ENCODE measurements around the gene PARN. TPM values are rescaled to one million over a fixed set of nuclear protein-coding genes. Genes with fewer than 3 reads are reported as not detected.

The PARN gene
- total and polyA plus RNA-seq, 4 donors: 12.3 to 44.4 (median 25.2) TPM

DNA sequence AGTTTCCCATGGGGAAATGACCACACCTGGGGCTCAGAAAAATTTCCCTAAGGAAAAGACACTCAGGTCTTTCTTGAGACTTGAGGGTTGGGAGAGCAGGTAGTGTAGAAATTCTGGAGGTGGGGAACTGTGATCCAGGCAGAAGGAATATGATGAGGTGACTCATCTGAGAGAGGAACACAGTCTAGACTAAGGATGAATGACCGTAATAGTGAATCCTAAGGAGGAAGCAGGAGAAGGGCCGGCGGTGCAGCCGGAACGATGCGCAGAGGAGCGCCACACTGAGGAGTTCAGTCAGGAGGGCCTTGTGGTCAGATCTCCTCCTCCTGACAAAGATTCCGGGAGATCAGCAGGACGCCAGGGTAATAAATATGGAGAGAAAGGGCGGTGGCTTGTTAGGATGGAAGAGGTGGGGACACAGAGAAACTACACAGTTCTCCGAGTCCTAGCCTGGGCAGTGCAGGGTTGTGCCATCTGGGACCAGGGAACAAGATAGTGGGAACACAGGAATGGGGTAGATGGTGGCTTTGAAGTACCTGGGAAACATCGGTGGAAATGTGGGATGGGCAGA, 135.6 kb downstream of the PARN start:
- TF ChIP-seq, protein P1, sequence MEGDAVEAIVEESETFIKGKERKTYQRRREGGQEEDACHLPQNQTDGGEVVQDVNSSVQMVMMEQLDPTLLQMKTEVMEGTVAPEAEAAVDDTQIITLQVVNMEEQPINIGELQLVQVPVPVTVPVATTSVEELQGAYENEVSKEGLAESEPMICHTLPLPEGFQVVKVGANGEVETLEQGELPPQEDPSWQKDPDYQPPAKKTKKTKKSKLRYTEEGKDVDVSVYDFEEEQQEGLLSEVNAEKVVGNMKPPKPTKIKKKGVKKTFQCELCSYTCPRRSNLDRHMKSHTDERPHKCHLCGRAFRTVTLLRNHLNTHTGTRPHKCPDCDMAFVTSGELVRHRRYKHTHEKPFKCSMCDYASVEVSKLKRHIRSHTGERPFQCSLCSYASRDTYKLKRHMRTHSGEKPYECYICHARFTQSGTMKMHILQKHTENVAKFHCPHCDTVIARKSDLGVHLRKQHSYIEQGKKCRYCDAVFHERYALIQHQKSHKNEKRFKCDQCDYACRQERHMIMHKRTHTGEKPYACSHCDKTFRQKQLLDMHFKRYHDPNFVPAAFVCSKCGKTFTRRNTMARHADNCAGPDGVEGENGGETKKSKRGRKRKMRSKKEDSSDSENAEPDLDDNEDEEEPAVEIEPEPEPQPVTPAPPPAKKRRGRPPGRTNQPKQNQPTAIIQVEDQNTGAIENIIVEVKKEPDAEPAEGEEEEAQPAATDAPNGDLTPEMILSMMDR (IDR thresholded peaks at IDR 0.05; ENCODE audit: control extremely low read depth, extremely low read depth): no peak
- Histone ChIP-seq H3K36me3 (ENCODE audit: control insufficient read depth in 4 of 4, insufficient read depth in 4 of 4, low read length in 4 of 4) (no peaks in the 10 kb centered on the region), H3K4me3 (no peak overlapping the region), H3K4me1 (ENCODE audit: control insufficient read depth in 5 of 5, insufficient read depth in 5 of 5, low read length in 5 of 5) (peaks cover 0 to 14% (median 0%) of the 10 kb centered on the region in 5 donors), H3K27me3 (ENCODE audit: control insufficient read depth in 3 of 3, insufficient read depth in 3 of 3, low read length in 2 of 3) (no peaks in the 10 kb centered on the region), H3K9me3 (ENCODE audit: control insufficient read depth in 4 of 4, insufficient read depth in 3 of 4, low read length in 3 of 4) (no peaks in the 10 kb centered on the region), H3K27ac (ENCODE audit: low read depth in 1 of 2, low read length in 1 of 2) (no peak overlapping the region), H3K9ac (ENCODE audit: insufficient read depth in 1 of 2, low read length in 2 of 2) (no peak overlapping the region)
- WGBS, 2 donors: 98 to 99% methylated on average over 12 of the region's 12 CpGs
- DNase-seq: no peak
- ATAC-seq (ENCODE audit: insufficient read depth, low FRiP score): no peak

GRCh38 chr16:14493791-14494190, 136.3 kb downstream of the PARN start:
- no peaks in the 10 kb centered on the region for H3K36me3 ChIP-seq (ENCODE audit: control insufficient read depth in 4 of 4, insufficient read depth in 4 of 4, low read length in 4 of 4)
- TF ChIP-seq, protein P1 (IDR thresholded peaks at IDR 0.05; ENCODE audit: control extremely low read depth, extremely low read depth): no peak
- WGBS, 2 donors: 92 to 94% methylated on average over 5 of the region's 5 CpGs

GRCh38 chr16:14492614-14493013, 137.4 kb downstream of the PARN start:
- Histone ChIP-seq H3K4me1 (ENCODE audit: control insufficient read depth in 5 of 5, insufficient read depth in 5 of 5, low read length in 5 of 5) (peaks cover 0 to 8% (median 3%) of the 10 kb centered on the region in 5 donors), H3K36me3 (ENCODE audit: control insufficient read depth in 4 of 4, insufficient read depth in 4 of 4, low read length in 4 of 4) (no peaks in the 10 kb centered on the region), H3K9me3 (ENCODE audit: control insufficient read depth in 4 of 4, insufficient read depth in 3 of 4, low read length in 3 of 4) (no peaks in the 10 kb centered on the region), H3K27ac (ENCODE audit: low read depth in 1 of 2, low read length in 1 of 2) (no peak overlapping the region), H3K9ac (ENCODE audit: insufficient read depth in 1 of 2, low read length in 2 of 2) (no peak overlapping the region), H3K27me3 (ENCODE audit: control insufficient read depth in 3 of 3, insufficient read depth in 3 of 3, low read length in 2 of 3) (no peaks in the 10 kb centered on the region), H3K4me3 (no peak overlapping the region)
- TF ChIP-seq, protein P1 (IDR thresholded peaks at IDR 0.05; ENCODE audit: control extremely low read depth, extremely low read depth): no peak
- no peak for DNase-seq
- ATAC-seq (ENCODE audit: insufficient read depth, low FRiP score): no peak
- WGBS, 2 donors: 36 to 74% methylated on average over 2 of the region's 2 CpGs

More at GRCh38 chr16:14493791-14494190, 136.3 kb downstream of the PARN start:
- Histone ChIP-seq H3K4me3 (no peak overlapping the region), H3K9ac (ENCODE audit: insufficient read depth in 1 of 2, low read length in 2 of 2) (no peak overlapping the region), H3K9me3 (ENCODE audit: control insufficient read depth in 4 of 4, insufficient read depth in 3 of 4, low read length in 3 of 4) (no peaks in the 10 kb centered on the region), H3K4me1 (ENCODE audit: control insufficient read depth in 5 of 5, insufficient read depth in 5 of 5, low read length in 5 of 5) (peaks cover 0 to 12% (median 0%) of the 10 kb centered on the region in 5 donors), H3K27ac (ENCODE audit: low read depth in 1 of 2, low read length in 1 of 2) (no peak overlapping the region), H3K27me3 (ENCODE audit: control insufficient read depth in 3 of 3, insufficient read depth in 3 of 3, low read length in 2 of 3) (no peaks in the 10 kb centered on the region)
- no peak for DNase-seq
- no peak for ATAC-seq (ENCODE audit: insufficient read depth, low FRiP score)

Data from lung (tissue), 12 donors.